Measurements from ENCODE around the gene LPAR4.

The LPAR4 gene

GRCh38 chrX:78759081-78759480 lies 11.6 kb downstream of the LPAR4 start:
- CTCF ChIA-PET: no interaction called here
- TF ChIP-seq, protein P1, sequence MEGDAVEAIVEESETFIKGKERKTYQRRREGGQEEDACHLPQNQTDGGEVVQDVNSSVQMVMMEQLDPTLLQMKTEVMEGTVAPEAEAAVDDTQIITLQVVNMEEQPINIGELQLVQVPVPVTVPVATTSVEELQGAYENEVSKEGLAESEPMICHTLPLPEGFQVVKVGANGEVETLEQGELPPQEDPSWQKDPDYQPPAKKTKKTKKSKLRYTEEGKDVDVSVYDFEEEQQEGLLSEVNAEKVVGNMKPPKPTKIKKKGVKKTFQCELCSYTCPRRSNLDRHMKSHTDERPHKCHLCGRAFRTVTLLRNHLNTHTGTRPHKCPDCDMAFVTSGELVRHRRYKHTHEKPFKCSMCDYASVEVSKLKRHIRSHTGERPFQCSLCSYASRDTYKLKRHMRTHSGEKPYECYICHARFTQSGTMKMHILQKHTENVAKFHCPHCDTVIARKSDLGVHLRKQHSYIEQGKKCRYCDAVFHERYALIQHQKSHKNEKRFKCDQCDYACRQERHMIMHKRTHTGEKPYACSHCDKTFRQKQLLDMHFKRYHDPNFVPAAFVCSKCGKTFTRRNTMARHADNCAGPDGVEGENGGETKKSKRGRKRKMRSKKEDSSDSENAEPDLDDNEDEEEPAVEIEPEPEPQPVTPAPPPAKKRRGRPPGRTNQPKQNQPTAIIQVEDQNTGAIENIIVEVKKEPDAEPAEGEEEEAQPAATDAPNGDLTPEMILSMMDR (IDR thresholded peaks at IDR 0.05; ENCODE audit: insufficient read depth, low read length, missing control alignments): no peak
- no peak for DNase-seq (ENCODE audit: low read depth, low spot score)
- POLR2A ChIA-PET: no interaction called here
- H3K4me3 ChIP-seq (ENCODE audit: low read depth, low read length): no peak overlapping the region

- POLR2A ChIA-PET: no interaction called here
- CTCF ChIA-PET: no interaction called here
- DNase-seq (ENCODE audit: low read depth, low spot score): no peak
- TF ChIP-seq, protein P1 (IDR thresholded peaks at IDR 0.05; ENCODE audit: insufficient read depth, low read length, missing control alignments): no peak
- no peak overlapping the region for H3K4me3 ChIP-seq (ENCODE audit: low read depth, low read length)
Observed at GRCh38 chrX:78769101-78769755, 21.7 kb downstream of the LPAR4 start.

- H3K4me3 ChIP-seq (ENCODE audit: low read depth, low read length): no peak overlapping the region
- no peak for DNase-seq (ENCODE audit: low read depth, low spot score)
- POLR2A ChIA-PET: no interaction called here
- CTCF ChIA-PET: no interaction called here
- TF ChIP-seq, protein P1 (IDR thresholded peaks at IDR 0.05; ENCODE audit: insufficient read depth, low read length, missing control alignments): no peak
Observed at GRCh38 chrX:78769946-78770345, 22.4 kb downstream of the LPAR4 start.

GRCh38 chrX:78796916-78797315 lies 49.4 kb downstream of the LPAR4 start:
- ChIA-PET CTCF (no interaction called here), POLR2A (no interaction called here)
- DNase-seq (ENCODE audit: low read depth, low spot score): no peak
- TF ChIP-seq, protein P1 (IDR thresholded peaks at IDR 0.05; ENCODE audit: insufficient read depth, low read length, missing control alignments): no peak
- H3K4me3 ChIP-seq (ENCODE audit: low read depth, low read length): no peak overlapping the region

DNA sequence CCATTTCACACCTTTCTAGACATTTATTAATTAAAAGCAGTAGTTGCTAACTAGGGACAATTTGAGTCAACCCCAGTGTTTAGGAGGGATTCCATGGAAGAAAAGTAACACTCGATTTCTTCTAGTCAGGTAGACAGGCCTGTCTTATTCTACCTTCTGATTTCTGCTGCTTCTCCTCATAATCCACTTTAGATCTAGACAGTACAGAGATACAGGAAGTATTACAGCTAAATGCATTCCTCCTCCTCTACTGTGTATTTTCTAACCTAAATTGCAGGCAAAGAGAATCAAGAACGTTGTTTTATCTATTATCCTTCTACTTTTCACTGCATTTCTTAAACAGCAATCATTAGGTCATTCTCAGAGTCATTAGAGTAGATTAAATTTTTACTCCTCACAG lies 52.6 kb downstream of the LPAR4 start:
- CTCF ChIA-PET: no interaction called here
- TF ChIP-seq, protein P1 (IDR thresholded peaks at IDR 0.05; ENCODE audit: insufficient read depth, low read length, missing control alignments): no peak
- H3K4me3 ChIP-seq (ENCODE audit: low read depth, low read length): no peak overlapping the region
- POLR2A ChIA-PET: no interaction called here
- DNase-seq (ENCODE audit: low read depth, low spot score): no peak

GRCh38 chrX:78800694-78801093 lies 53.2 kb downstream of the LPAR4 start:
- no peak for DNase-seq (ENCODE audit: low read depth, low spot score)
- no peak overlapping the region for H3K4me3 ChIP-seq (ENCODE audit: low read depth, low read length)
- TF ChIP-seq, protein P1 (IDR thresholded peaks at IDR 0.05; ENCODE audit: insufficient read depth, low read length, missing control alignments): no peak
- ChIA-PET CTCF (no interaction called here), POLR2A (no interaction called here)

Measured in AG04449 (cell line).